HPDE6-E6E7 (cell line): ENCODE measurements around the gene BICRA.

Experiments
- DNase-seq: peaks from one replicate; pipeline ENCODE4 v3.0.0; 2011; ENCODE audit warnings: missing footprints; ENCODE audit errors: extremely low spot score

BICRA gene

GRCh38 chr19:47693903-47694302 is 85.0 kb downstream of the BICRA start:
- no peak for DNase-seq

GRCh38 chr19:47694466-47695273 is 85.7 kb downstream of the BICRA start:
- no peak for DNase-seq

GRCh38 chr19:47695533-47696262 is 86.8 kb downstream of the BICRA start:
- DNase-seq, result no peak

GRCh38 chr19:47696635-47697034 is 87.7 kb downstream of the BICRA start:
- DNase-seq, result no peak

- peak; percentile 72 for DNase-seq
Observed at GRCh38 chr19:47697863-47698609, 89.1 kb downstream of the BICRA start.

- no peak for DNase-seq
Observed at GRCh38 chr19:47698631-47699359, 89.9 kb downstream of the BICRA start.

GRCh38 chr19:47699360-47699917 is 90.5 kb downstream of the BICRA start:
- peak; percentile 43 for DNase-seq

GRCh38 chr19:47700934-47701716 is 92.2 kb downstream of the BICRA start:
- no peak for DNase-seq

GRCh38 chr19:47701717-47702552 is 93.0 kb downstream of the BICRA start:
- no peak for DNase-seq

- no peak for DNase-seq
Observed at GRCh38 chr19:47702671-47703070, 93.7 kb downstream of the BICRA start.

- DNase-seq, result no peak
Observed at GRCh38 chr19:47703301-47703700, 94.4 kb downstream of the BICRA start.

GRCh38 chr19:47704024-47704423 is 95.1 kb downstream of the BICRA start:
- no peak for DNase-seq

GRCh38 chr19:47704656-47705055 is 95.7 kb downstream of the BICRA start:
- no peak for DNase-seq

GRCh38 chr19:47707135-47707925 is 98.4 kb downstream of the BICRA start:
- peak; percentile 54 for DNase-seq

- no peak for DNase-seq
Observed at GRCh38 chr19:47711652-47712242, 102.8 kb downstream of the BICRA start.

- peak; percentile 41 for DNase-seq
Observed at GRCh38 chr19:47713046-47714021, 104.4 kb downstream of the BICRA start, which contains the start of gene EHD2. EHD2 (plus strand) TSS chr19:47713422; CDS start chr19:47716613, 3,191 bp downstream.

- DNase-seq, result no peak
Observed at GRCh38 chr19:47714339-47714738, 105.4 kb downstream of the BICRA start.
